Lower leg skin (tissue), 3 donors: ENCODE data around the gene ENPP5.

Experiments
- POLR2A ChIP-seq, 2 donors: fragments of 450-650 bp; IDR thresholded peaks; one replicate each; pipeline ENCODE4 v1.6.1; 2016 to 2017; ENCODE audit warnings: antibody characterized with exemption in 2 of 2, mild to moderate bottlenecking in 1 of 2, moderate library complexity in 1 of 2
- TF ChIP-seq, protein P1 (sequence below), 3 donors: fragments of 450-650 bp; IDR thresholded peaks; one replicate each; pipeline ENCODE4 v1.5.1; 2016; ENCODE audit warnings: antibody characterized with exemption in 3 of 3, mild to moderate bottlenecking in 3 of 3, moderate library complexity in 2 of 3

DNA sequence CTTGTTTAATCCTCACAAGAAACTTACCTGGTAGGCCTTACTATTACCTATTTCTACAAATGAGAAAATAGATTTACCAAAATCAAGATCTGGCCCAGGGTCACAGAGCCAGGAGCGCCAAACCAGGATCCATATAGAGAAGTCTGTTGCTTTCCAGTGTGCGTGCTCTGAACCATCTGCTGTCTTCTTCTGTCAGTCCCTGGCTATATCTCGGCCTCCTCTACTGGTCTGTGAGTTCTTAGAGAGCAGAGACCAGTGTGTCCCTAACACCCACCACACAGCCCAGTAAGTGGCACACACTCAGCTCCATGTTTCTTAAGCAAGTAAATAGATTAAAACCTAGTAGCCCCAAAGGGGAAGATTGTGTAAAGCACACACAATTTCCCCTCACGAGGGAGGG is 18.9 kb upstream of the ENPP5 start:
- TF ChIP-seq, protein P1, sequence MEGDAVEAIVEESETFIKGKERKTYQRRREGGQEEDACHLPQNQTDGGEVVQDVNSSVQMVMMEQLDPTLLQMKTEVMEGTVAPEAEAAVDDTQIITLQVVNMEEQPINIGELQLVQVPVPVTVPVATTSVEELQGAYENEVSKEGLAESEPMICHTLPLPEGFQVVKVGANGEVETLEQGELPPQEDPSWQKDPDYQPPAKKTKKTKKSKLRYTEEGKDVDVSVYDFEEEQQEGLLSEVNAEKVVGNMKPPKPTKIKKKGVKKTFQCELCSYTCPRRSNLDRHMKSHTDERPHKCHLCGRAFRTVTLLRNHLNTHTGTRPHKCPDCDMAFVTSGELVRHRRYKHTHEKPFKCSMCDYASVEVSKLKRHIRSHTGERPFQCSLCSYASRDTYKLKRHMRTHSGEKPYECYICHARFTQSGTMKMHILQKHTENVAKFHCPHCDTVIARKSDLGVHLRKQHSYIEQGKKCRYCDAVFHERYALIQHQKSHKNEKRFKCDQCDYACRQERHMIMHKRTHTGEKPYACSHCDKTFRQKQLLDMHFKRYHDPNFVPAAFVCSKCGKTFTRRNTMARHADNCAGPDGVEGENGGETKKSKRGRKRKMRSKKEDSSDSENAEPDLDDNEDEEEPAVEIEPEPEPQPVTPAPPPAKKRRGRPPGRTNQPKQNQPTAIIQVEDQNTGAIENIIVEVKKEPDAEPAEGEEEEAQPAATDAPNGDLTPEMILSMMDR (IDR thresholded peaks at IDR 0.05) = no peak
- no peak for TF ChIP-seq POLR2A (IDR thresholded peaks at IDR 0.05)
